WI38 (cell line): ENCODE data around the gene ELF3.
"Not testable (repeated sequence)": the region's sequence is repeated elsewhere in the genome, so short reads cannot be mapped to it uniquely, and the experiment has no call there.

ENCODE experiments used
- H3K4me3 ChIP-seq: 2 replicates; pipeline ENCODE4 v1.5.1; 2011; ENCODE audit warnings: low read depth, mild to moderate bottlenecking, control low read depth, low read length
- CTCF ChIP-seq: IDR thresholded peaks from 2 replicates; pipeline ENCODE4 v1.5.1; 2012; ENCODE audit warnings: low read depth, mild to moderate bottlenecking, control low read depth, low read length

The ELF3 gene

GRCh38 chr1:202015662-202015937 lies 5.2 kb downstream of the ELF3 start:
- no peak overlapping the region for H3K4me3 ChIP-seq
- TF ChIP-seq CTCF: no peak

GRCh38 chr1:202016022-202016810 lies 5.8 kb downstream of the ELF3 start:
- H3K4me3 ChIP-seq: no peak overlapping the region
- TF ChIP-seq CTCF: no peak

GRCh38 chr1:202016811-202017748 lies 6.7 kb downstream of the ELF3 start:
- H3K4me3 ChIP-seq: no peak overlapping the region
- TF ChIP-seq CTCF: no peak

GRCh38 chr1:202017749-202018467 lies 7.5 kb downstream of the ELF3 start:
- TF ChIP-seq CTCF: no peak
- no peak overlapping the region for H3K4me3 ChIP-seq

GRCh38 chr1:202018468-202019234 lies 8.3 kb downstream of the ELF3 start:
- no peak overlapping the region for H3K4me3 ChIP-seq
- TF ChIP-seq CTCF: no peak

GRCh38 chr1:202019235-202019558 lies 8.8 kb downstream of the ELF3 start:
- H3K4me3 ChIP-seq: not testable (repeated sequence)

GRCh38 chr1:202023001-202023433 lies 12.6 kb downstream of the ELF3 start:
- no peak for TF ChIP-seq CTCF
- H3K4me3 ChIP-seq: no peak overlapping the region
